CD14-positive monocyte (primary cell): ENCODE data around the gene TRAPPC8. TPM values are rescaled to one million over a fixed set of nuclear protein-coding genes. Genes with fewer than 3 reads are reported as not detected.
A peak's percentile ranks its signal among the peaks of the same experiment; 100 is the strongest.

Source experiments
- DNase-seq, 3 donors: peaks; one replicate each; pipeline ENCODE4 v3.0.0-alpha.2; 2011 to 2022
- H2AFZ ChIP-seq: 2 replicates; pipeline ENCODE4 v1.6.0; 2012; ENCODE audit warnings: mild to moderate bottlenecking, low read depth, low read length, inconsistent platforms; ENCODE audit not compliant: insufficient read depth, poor library complexity, severe bottlenecking
- H3K27ac ChIP-seq, 2 donors: 1 replicate in 1 of 2; 2 replicates in 1 of 2; pipeline ENCODE4 v1.5.1; 2012 to 2013; ENCODE audit warnings: low read length in 2 of 2, control low read depth in 1 of 2, inconsistent platforms in 1 of 2, low read depth in 1 of 2, mild to moderate bottlenecking in 1 of 2
- H3K27me3 ChIP-seq, 2 donors: one replicate each; pipeline versions ENCODE4 v1.6.0 to v1.6.1; 2011 to 2013; ENCODE audit warnings: low read length in 2 of 2; ENCODE audit not compliant: control insufficient read depth in 2 of 2, insufficient read depth in 2 of 2
- H3K36me3 ChIP-seq, 2 donors: replicated peaks in 1 of 2; 1 replicate in 1 of 2; 2 replicates in 1 of 2; pipeline versions ENCODE4 v1.5.1 to v1.6.1; 2012 to 2013; ENCODE audit warnings: low read length in 2 of 2, control low read depth in 1 of 2, inconsistent platforms in 1 of 2, mild to moderate bottlenecking in 1 of 2; ENCODE audit not compliant: insufficient read depth in 2 of 2, control insufficient read depth in 1 of 2
- H3K4me1 ChIP-seq, 2 donors: 1 replicate in 1 of 2; 2 replicates in 1 of 2; pipeline versions ENCODE4 v1.5.1 to v1.6.1; 2012 to 2013; ENCODE audit warnings: low read length in 2 of 2, control low read depth in 1 of 2, inconsistent platforms in 1 of 2, mild to moderate bottlenecking in 1 of 2, moderate library complexity in 1 of 2; ENCODE audit not compliant: insufficient read depth in 2 of 2, control insufficient read depth in 1 of 2
- H3K4me2 ChIP-seq: replicated peaks from 2 replicates; pipeline ENCODE3; 2012; ENCODE audit warnings: low read length, moderate library complexity, mild to moderate bottlenecking; ENCODE audit not compliant: poor library complexity, severe bottlenecking; ENCODE audit errors: extremely low read depth
- H3K4me3 ChIP-seq, 3 experiments: fragments of 200-600 bp in 1 of 3; sonication (generic) in 1 of 3; replicated peaks in 1 of 3; 1 replicate in 2 of 3; 2 replicates in 1 of 3; pipeline ENCODE4 v1.5.1; 2011 to 2013; ENCODE audit warnings: low read length in 3 of 3, mild to moderate bottlenecking in 3 of 3, control low read depth in 2 of 3, low read depth in 2 of 3, inconsistent platforms in 1 of 3, moderate library complexity in 1 of 3
- H3K79me2 ChIP-seq: 2 replicates; pipeline ENCODE4 v1.6.0; 2012; ENCODE audit warnings: mild to moderate bottlenecking, control low read depth, inconsistent platforms, low read length, moderate library complexity; ENCODE audit not compliant: insufficient read depth
- H3K9ac ChIP-seq: 2 replicates; pipeline ENCODE4 v1.6.0; 2017; ENCODE audit warnings: low read length, mild to moderate bottlenecking; ENCODE audit not compliant: insufficient read depth, poor library complexity, severe bottlenecking
- H3K9me3 ChIP-seq, 2 donors: replicated peaks in 1 of 2; 1 replicate in 1 of 2; 2 replicates in 1 of 2; pipeline versions ENCODE4 v1.5.1 to v1.6.1; 2012 to 2013; ENCODE audit warnings: low read length in 2 of 2, control low read depth in 1 of 2; ENCODE audit not compliant: control insufficient read depth in 1 of 2, insufficient read depth in 1 of 2
- H4K20me1 ChIP-seq: 2 replicates; pipeline ENCODE4 v1.6.0; 2012; ENCODE audit warnings: mild to moderate bottlenecking, low read length, control low read depth, moderate library complexity; ENCODE audit not compliant: insufficient read depth
- H3K27ac Mint-ChIP-seq, 7 donors: one replicate each; pipeline ENCODE4 v1.8.0; 2020; ENCODE audit warnings: mild to moderate bottlenecking in 7 of 7, mixed read lengths in 7 of 7, moderate library complexity in 6 of 7, inconsistent platforms in 2 of 7
- H3K27me3 Mint-ChIP-seq, 3 donors: one replicate each; pipeline ENCODE4 v1.8.0; 2021 to 2022; ENCODE audit warnings: low read depth in 3 of 3, mild to moderate bottlenecking in 3 of 3, mixed read lengths in 3 of 3, moderate library complexity in 3 of 3, inconsistent platforms in 1 of 3
- H3K36me3 Mint-ChIP-seq, 2 donors: one replicate each; pipeline ENCODE4 v1.8.0; 2020; ENCODE audit warnings: mixed read lengths in 2 of 2, inconsistent platforms in 1 of 2, mild to moderate bottlenecking in 1 of 2
- H3K4me1 Mint-ChIP-seq: one replicate; pipeline ENCODE4 v1.8.0; 2020; ENCODE audit warnings: mild to moderate bottlenecking, mixed read lengths
- H3K4me3 Mint-ChIP-seq, 2 donors: one replicate each; pipeline ENCODE4 v1.8.0; 2020; ENCODE audit warnings: mild to moderate bottlenecking in 2 of 2, mixed read lengths in 2 of 2, moderate library complexity in 1 of 2
- H3K9me3 Mint-ChIP-seq, 7 donors: one replicate each; pipeline ENCODE4 v1.8.0; 2020 to 2022; ENCODE audit warnings: mixed read lengths in 7 of 7, mild to moderate bottlenecking in 6 of 7, moderate library complexity in 6 of 7, inconsistent platforms in 2 of 7
- CTCF ChIP-seq: fragments of 200-600 bp; IDR thresholded peaks from one replicate; pipeline ENCODE4 v1.8.0; 2022; ENCODE audit warnings: antibody characterized with exemption, mild to moderate bottlenecking
- WGBS: methylation state at CpG from one replicate; pipeline ENCODE4 v1.1.5; 2013; ENCODE audit warnings: missing lambda C conversion rate; ENCODE audit not compliant: insufficient coverage; 5-methylcytosine and 5-hydroxymethylcytosine counted together
- intact Hi-C, 2 donors: fragments of 100-400 bp; cut with micrococcal nuclease; formaldehyde crosslinking; loops; one replicate each; pipeline versions ENCODE4 v1.15.0 to v1.15.1; 2023
- polyA plus RNA-seq, 3 donors: library from polyadenylated mRNA; depleted of rRNA in 1 of 3; unstranded in 2 of 3; stranded (reverse) in 1 of 3; fragments of 300-500 nt in 2 of 3; fragments of >200 nt in 1 of 3; fragmentation: Illumina TruSeq in 2 of 3; gene quantifications; 1 replicate in 2 of 3; 2 replicates in 1 of 3; pipeline ENCODE4 v1.2.3, GENCODE V29; 2012 to 2021

Gene TRAPPC8
- polyA plus RNA-seq, 3 donors = 16.2 to 52.7 (median 22.1) TPM

GRCh38 chr18:31835528-31836133 is 107.3 kb downstream of the TRAPPC8 start:
- Histone ChIP-seq H3K27me3 (no peaks in the 10 kb centered on the region), H3K4me3 (no peak overlapping the region), H3K27ac (no peak overlapping the region), H3K9ac (no peak overlapping the region), H3K4me2 (no peak overlapping the region), H2AFZ (no peak overlapping the region), H3K79me2 (no peaks in the 10 kb centered on the region), H3K4me1 (no peaks in the 10 kb centered on the region), H3K36me3 (peaks cover 75 to 96% of the 10 kb centered on the region in 2 donors), H4K20me1 (no peaks in the 10 kb centered on the region), H3K9me3 (no peaks in the 10 kb centered on the region)
- Mint-ChIP-seq H3K27me3 (no peaks in the 10 kb centered on the region), H3K4me3 (no peak overlapping the region), H3K27ac (peak overlapping the region in 1 of 7 donors; percentile 54), H3K36me3 (peaks cover 64 to 80% of the 10 kb centered on the region in 2 donors), H3K9me3 (no peaks in the 10 kb centered on the region), H3K4me1 (no peaks in the 10 kb centered on the region)
- TF ChIP-seq CTCF = no peak
- 100% methylated on average over 2 of the region's 4 CpGs for WGBS
- intact Hi-C loops = no loop called here
- no peak for DNase-seq

GRCh38 chr18:31831903-31832302 is 111.0 kb downstream of the TRAPPC8 start:
- Histone ChIP-seq H3K4me3 (no peak overlapping the region), H3K36me3 (peaks cover 53 to 80% of the 10 kb centered on the region in 2 donors), H3K4me2 (no peak overlapping the region), H2AFZ (no peak overlapping the region), H3K4me1 (peaks cover 0 to 3% of the 10 kb centered on the region in 2 donors), H3K27me3 (no peaks in the 10 kb centered on the region), H3K9ac (no peak overlapping the region), H3K27ac (no peak overlapping the region), H3K79me2 (no peaks in the 10 kb centered on the region), H3K9me3 (no peaks in the 10 kb centered on the region), H4K20me1 (no peaks in the 10 kb centered on the region)
- TF ChIP-seq CTCF = no peak
- Mint-ChIP-seq H3K36me3 (peaks cover 62 to 71% of the 10 kb centered on the region in 2 donors), H3K9me3 (peaks cover 0 to 3% (median 0%) of the 10 kb centered on the region in 7 donors), H3K27ac (no peak overlapping the region), H3K4me3 (no peak overlapping the region), H3K27me3 (no peaks in the 10 kb centered on the region), H3K4me1 (peaks cover 12% of the 10 kb centered on the region)
- intact Hi-C loops = no loop called here
- WGBS = no CpG with 5 or more reads among the region's 1 CpG
- DNase-seq = no peak
